Pancreas (tissue), 10 donors: ENCODE results near the gene CENPF. TPM values are rescaled to one million over a fixed set of nuclear protein-coding genes. Genes with fewer than 3 reads are reported as not detected.
"Not testable (repeated sequence)": the region's sequence is repeated elsewhere in the genome, so short reads cannot be mapped to it uniquely, and the experiment has no call there.

Experiments used
- ATAC-seq, 4 donors: fragments of 200-7000 bp; cut with Tn5 transposase; one replicate each; pipeline versions ENCODE4 v1.8.0 to v1.9.1; 2020; ENCODE audit warnings: mild to moderate bottlenecking in 4 of 4, moderate library complexity in 4 of 4
- DNase-seq, 6 donors: peaks; one replicate each; pipeline ENCODE4 v3.0.0-alpha.2; 2020
- FAIRE-seq: peaks from 2 replicates; lab custom pipeline; 2012; peaks lifted over from hg19 to GRCh38; lab: Jason Lieb, UNC
- H3K27ac ChIP-seq, 4 donors: fragments of 200-600 bp; sonication (generic); 1 replicate in 3 of 4; 2 replicates in 1 of 4; pipeline versions ENCODE4 v1.5.0 to v1.8.0; 2020
- H3K27me3 ChIP-seq, 4 donors: fragments of 200-600 bp; one replicate each; pipeline ENCODE4 v1.8.0; 2021
- H3K36me3 ChIP-seq, 3 donors: fragments of 200-600 bp; sonication (generic) in 1 of 3; one replicate each; pipeline versions ENCODE4 v1.5.0 to v1.8.0; 2020 to 2021
- H3K4me1 ChIP-seq, 3 donors: fragments of 200-600 bp; one replicate each; pipeline ENCODE4 v1.8.0; 2021
- H3K4me3 ChIP-seq, 4 donors: fragments of 200-600 bp; sonication (generic) in 2 of 4; one replicate each; pipeline versions ENCODE4 v1.5.0 to v1.8.0; 2020 to 2021
- H3K9me3 ChIP-seq, 4 donors: fragments of 200-600 bp; one replicate each; pipeline ENCODE4 v1.8.0; 2021
- WGBS, 2 donors: extraction: QIAGEN DNeasy Blood & Tissue Kit; methylation state at CpG; one replicate each; pipeline ENCODE4 v1.1.7; 2013; 5-methylcytosine and 5-hydroxymethylcytosine counted together
- intact Hi-C, 3 donors: fragments of 100-400 bp; cut with DNase I; formaldehyde crosslinking; loops; one replicate each; pipeline versions ENCODE4 v1.11.1 to v1.14.2; 2022
- polyA plus RNA-seq, 2 donors: library from polyadenylated mRNA; stranded (reverse); fragments of 200-250 nt; gene quantifications; one replicate each; pipeline ENCODE4 v1.2.3, GENCODE V29; 2013
- total RNA-seq, 6 donors: library from RNA; stranded (reverse); fragmentation: NEBNext Ultra II Directional in 4 of 6; extraction: Animal tissue kit (Norgen Biotek cat#: 25700) in 4 of 6; gene quantifications; one replicate each; pipeline versions ENCODE4 v1.2.1 to v1.2.4, GENCODE V29; 2021 to 2023
- TF ChIP-seq, protein P1 (sequence below), 4 donors: fragments of 200-600 bp; sonication (generic) in 3 of 4; IDR thresholded peaks; one replicate each; pipeline versions ENCODE4 v1.5.0 to v1.8.0; 2021; ENCODE audit warnings: antibody characterized with exemption in 4 of 4
- donor health status: healthy with polysubstance abuse.
- donor health status: DM: no; HTN: no; CAD: no; lungs with moderate emphysema.
- donor health status: DM: no; HTN: no; CAD: no.
- donor health status: control.
- donor health status: control.
- donor health status: Bipolar disorder and iron deficiency.
- donor health status: DM: yes; HTN: yes; CAD: no.
- donor health status: DM: no; HTN: no; CAD: no.
- donor health status: DM: no; HTN: no; CAD: no.
- donor health status: DM: yes; HTN: yes; CAD: no.

The CENPF gene
- total and polyA plus RNA-seq, 8 donors: 0.05 to 2.0 (median 0.30) TPM

DNA sequence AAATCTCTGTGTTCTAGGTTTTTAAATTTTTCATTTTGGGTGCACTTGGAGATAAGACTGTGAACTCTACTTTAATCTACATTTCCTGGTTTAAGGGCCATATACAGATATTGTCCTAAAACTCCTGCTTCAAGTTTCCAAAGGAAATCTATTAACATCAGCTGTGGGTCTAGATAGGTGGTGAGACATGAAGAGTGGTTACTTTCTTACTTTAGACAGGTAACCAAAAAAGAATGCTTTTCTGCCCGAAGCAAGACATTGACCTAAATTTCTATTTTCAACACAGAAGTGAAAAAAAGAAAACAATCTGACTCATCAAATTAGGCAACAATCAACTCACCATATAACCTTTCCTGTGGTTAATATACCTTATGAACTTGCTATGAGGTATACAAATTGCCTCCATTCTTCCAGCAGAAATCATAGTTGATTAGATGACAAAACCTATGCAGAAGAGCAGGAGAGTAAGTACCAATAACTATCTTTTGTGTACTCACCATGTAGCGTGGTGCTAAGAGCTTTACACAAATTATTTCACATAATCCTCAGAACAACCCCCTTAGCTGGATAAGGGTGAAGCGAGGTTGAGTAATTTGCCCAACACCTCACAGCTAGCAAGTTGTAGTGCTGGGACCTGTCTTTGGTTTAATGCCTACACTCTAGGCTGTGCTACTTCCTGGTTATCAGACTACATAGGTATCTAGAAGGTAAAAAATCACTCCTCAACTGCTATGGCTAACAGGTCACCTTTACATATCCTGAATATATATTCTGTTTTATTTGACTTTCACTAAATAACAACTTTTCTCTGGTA, 28.2 kb upstream of the CENPF start:
- DNase-seq: no peak
- H3K27ac ChIP-seq: no peak overlapping the region
- H3K4me1 ChIP-seq: no peaks in the 10 kb centered on the region
- no peak for FAIRE-seq
- ATAC-seq: no peak
- H3K36me3 ChIP-seq: no peaks in the 10 kb centered on the region
- no peaks in the 10 kb centered on the region for H3K9me3 ChIP-seq
- WGBS, 2 donors: 89 to 91% methylated on average over 3 of the region's 3 CpGs
- H3K4me3 ChIP-seq: no peak overlapping the region
- H3K27me3 ChIP-seq: no peaks in the 10 kb centered on the region
- intact Hi-C loops: no loop called here
- TF ChIP-seq, protein P1, sequence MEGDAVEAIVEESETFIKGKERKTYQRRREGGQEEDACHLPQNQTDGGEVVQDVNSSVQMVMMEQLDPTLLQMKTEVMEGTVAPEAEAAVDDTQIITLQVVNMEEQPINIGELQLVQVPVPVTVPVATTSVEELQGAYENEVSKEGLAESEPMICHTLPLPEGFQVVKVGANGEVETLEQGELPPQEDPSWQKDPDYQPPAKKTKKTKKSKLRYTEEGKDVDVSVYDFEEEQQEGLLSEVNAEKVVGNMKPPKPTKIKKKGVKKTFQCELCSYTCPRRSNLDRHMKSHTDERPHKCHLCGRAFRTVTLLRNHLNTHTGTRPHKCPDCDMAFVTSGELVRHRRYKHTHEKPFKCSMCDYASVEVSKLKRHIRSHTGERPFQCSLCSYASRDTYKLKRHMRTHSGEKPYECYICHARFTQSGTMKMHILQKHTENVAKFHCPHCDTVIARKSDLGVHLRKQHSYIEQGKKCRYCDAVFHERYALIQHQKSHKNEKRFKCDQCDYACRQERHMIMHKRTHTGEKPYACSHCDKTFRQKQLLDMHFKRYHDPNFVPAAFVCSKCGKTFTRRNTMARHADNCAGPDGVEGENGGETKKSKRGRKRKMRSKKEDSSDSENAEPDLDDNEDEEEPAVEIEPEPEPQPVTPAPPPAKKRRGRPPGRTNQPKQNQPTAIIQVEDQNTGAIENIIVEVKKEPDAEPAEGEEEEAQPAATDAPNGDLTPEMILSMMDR (IDR thresholded peaks at IDR 0.05): no peak

DNA sequence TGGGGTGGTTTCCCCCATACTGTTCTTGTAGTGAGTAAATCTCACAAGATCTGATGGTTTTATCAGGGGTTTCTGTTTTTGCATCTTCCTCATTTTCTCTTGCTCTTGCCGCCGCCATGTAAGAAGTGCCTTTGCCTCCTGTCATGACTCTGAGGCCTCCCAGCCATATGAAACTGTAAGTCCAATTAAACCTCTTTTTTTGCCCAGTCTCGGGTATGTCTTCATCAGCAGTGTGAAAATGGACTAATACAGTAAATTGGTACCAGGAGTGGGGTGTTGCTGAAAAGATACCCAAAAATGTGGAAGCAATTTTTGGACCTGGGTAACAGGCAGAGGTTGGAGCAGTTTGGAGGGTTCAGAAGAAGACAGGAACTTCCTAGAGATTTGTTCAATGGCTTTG, 26.9 kb upstream of the CENPF start:
- H3K36me3 ChIP-seq, H3K27ac ChIP-seq, ATAC-seq, H3K4me3 ChIP-seq, H3K4me1 ChIP-seq, DNase-seq, H3K9me3 ChIP-seq, FAIRE-seq, H3K27me3 ChIP-seq, intact Hi-C loops: not testable (repeated sequence)
- 81 to 83% methylated on average over 3 of the region's 3 CpGs for WGBS, 2 donors

DNA sequence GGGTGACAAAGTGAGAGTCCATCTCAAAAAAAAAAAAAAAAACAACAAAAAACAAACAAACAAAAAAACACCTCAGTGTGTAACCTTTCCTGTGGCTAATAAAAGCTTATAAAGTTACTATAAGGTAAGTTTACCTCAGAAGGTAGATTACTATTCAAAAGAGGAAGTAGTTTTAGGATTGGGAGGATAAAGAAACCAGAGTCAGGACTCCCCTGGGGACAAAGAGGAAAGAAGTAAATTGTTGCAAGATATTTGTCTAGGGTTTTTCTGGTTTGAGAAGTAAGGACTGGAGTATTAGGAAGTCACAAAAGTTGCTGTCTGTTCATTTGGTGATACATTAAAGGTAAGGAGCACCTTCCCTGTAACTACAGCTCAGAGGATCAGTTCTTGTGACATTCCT, 23.8 kb upstream of the CENPF start:
- FAIRE-seq (no peak), DNase-seq (no peak), ATAC-seq (no peak)
- H3K27ac ChIP-seq: no peak overlapping the region
- peaks cover 0 to 6% (median 0%) of the 10 kb centered on the region in 3 donors for H3K4me1 ChIP-seq
- intact Hi-C loops: no loop called here
- H3K36me3 ChIP-seq: no peaks in the 10 kb centered on the region
- no peaks in the 10 kb centered on the region for H3K27me3 ChIP-seq
- TF ChIP-seq, protein P1 (IDR thresholded peaks at IDR 0.05): no peak
- H3K4me3 ChIP-seq: no peak overlapping the region
- H3K9me3 ChIP-seq: no peaks in the 10 kb centered on the region

DNA sequence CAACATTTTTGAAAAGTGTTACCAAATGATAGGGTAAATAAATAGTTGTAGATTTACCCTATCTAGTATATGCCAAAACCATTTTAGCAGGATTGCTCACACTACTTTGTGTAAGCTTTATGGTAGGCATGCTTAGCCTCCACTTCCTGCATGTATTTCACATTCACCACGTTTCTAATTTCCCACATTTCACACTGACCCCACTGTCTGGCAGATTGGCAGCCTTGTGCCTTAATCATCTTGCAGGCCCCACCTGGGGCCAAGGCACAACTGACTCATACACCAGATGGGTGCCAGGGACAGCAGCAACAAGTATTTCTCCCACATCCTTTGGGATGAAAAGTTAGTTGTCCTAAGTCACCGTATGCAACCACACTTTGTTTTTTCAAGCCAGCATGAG, 21.2 kb upstream of the CENPF start:
- intact Hi-C loops: no loop called here
- Histone ChIP-seq H3K9me3 (no peaks in the 10 kb centered on the region), H3K27me3 (no peaks in the 10 kb centered on the region), H3K4me1 (peaks cover 0 to 6% (median 0%) of the 10 kb centered on the region in 3 donors), H3K4me3 (no peak overlapping the region), H3K36me3 (no peaks in the 10 kb centered on the region), H3K27ac (no peak overlapping the region)
- peak in 3 of 6 donors; percentile 4 to 47 (median 43) for DNase-seq
- peak; percentile 36 to 83 (median 67) for ATAC-seq
- FAIRE-seq: no peak
- WGBS, 2 donors: 35 to 36% methylated on average over 2 of the region's 2 CpGs
- TF ChIP-seq, protein P1 (IDR thresholded peaks at IDR 0.05): no peak

DNA sequence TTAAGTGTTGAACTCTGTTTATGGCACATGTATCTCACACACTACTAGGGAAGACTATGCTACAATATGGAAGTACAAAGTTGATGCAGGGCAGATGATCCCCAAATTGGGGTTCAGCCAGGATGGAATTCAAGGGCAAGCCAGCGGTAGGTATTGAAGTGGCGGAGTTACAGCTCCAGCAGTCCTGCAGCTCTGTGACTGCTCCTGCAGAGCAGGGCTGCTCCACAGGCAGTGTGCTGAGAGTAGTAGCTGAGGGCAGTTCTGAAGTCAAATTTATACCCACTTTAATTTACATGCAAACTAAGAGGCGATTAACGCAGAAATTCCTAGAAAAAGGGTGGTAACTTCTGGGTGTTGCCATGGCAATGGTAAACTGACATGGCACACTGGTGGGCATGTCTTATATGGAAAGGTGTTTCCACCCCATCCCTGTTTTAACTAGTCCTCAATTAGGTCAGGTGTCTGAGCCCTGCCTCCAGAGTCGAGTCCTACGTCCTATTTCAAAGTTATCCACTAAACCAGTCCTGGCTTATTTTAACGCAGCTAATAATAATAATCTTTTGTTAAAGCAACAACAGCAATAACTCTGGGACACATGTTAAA, 20.6 kb upstream of the CENPF start:
- Histone ChIP-seq H3K9me3 (no peaks in the 10 kb centered on the region), H3K27me3 (no peaks in the 10 kb centered on the region), H3K4me1 (peaks cover 0 to 6% (median 0%) of the 10 kb centered on the region in 3 donors), H3K36me3 (no peaks in the 10 kb centered on the region), H3K4me3 (no peak overlapping the region), H3K27ac (no peak overlapping the region)
- peak in 2 of 4 donors; percentile 19 to 29 for ATAC-seq
- intact Hi-C loops: no loop called here
- DNase-seq: no peak
- WGBS, 2 donors: 75 to 78% methylated on average over 7 of the region's 7 CpGs
- TF ChIP-seq, protein P1 (IDR thresholded peaks at IDR 0.05): no peak
- FAIRE-seq: no peak
